ENCODE measurements around the gene ANKS4B. TPM values are rescaled to one million over a fixed set of nuclear protein-coding genes. Genes with fewer than 3 reads are reported as not detected.

The ANKS4B gene
- total RNA-seq, 1 donor from 2014 or later = not detected

- Histone ChIP-seq H3K36me3 (ENCODE audit: control insufficient read depth, insufficient read depth, low read length) (no peaks in the 10 kb centered on the region), H3K27me3 (ENCODE audit: control insufficient read depth, insufficient read depth, low read length) (no peaks in the 10 kb centered on the region), H3K4me3 (ENCODE audit: low read depth, low read length) (no peak overlapping the region)
- no peak for TF ChIP-seq CTCF (IDR thresholded peaks at IDR 0.05; ENCODE audit: insufficient read depth, low read length, poor library complexity, severe bottlenecking)
- DNase-seq (ENCODE audit: low read depth) = no peak
These were observed 5.1 kb upstream of the ANKS4B start for GRCh38 chr16:21228361-21228872.

DNA sequence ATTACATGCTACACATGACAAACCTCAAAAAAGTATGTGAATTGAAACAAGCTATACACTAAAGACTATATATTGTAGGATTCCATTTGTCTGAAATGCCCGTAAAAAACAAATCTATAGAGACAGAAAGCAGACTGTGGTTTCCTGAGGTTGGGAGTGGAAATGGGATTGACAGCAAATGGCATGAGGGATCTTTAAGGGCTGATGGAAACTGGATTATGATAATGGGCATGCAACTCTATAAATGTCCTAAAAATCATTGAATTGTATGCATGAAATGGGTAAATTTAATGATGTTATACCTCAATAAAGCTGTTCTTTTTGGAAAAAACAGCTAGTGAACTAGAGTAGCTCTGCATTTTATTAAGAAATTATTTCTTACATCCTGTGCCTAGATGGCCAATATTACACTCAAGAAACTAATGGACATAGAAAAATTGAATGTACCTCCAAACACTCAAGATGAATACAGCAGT is 416 bp upstream of the ANKS4B start:
- no peak for TF ChIP-seq CTCF (IDR thresholded peaks at IDR 0.05; ENCODE audit: insufficient read depth, low read length, poor library complexity, severe bottlenecking)
- no peaks in the 10 kb centered on the region for H3K27me3 ChIP-seq (ENCODE audit: control insufficient read depth, insufficient read depth, low read length)
- DNase-seq (ENCODE audit: low read depth) = no peak
- H3K4me3 ChIP-seq (ENCODE audit: low read depth, low read length) = no peak overlapping the region
- H3K36me3 ChIP-seq (ENCODE audit: control insufficient read depth, insufficient read depth, low read length) = no peaks in the 10 kb centered on the region

DNA sequence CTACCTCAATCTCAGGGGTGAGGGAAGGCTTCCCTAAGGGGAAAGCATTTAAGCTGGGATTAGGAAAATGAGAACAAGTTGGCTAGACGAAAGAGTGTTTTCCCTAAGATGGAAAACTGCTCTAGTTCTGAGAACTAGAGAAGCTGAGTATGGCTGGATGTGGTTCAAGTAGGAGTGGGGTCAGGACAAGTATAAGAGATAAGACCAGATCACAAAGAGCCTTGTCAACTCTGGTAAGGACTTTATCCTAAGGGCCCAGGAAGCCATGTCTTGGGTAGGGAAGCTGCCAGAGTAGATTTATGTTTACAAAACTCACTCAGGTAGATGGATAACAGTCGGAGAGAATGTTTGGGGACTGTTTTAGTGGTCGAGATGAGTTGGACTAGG is 1.7 kb downstream of the ANKS4B start:
- no peak for TF ChIP-seq CTCF (IDR thresholded peaks at IDR 0.05; ENCODE audit: insufficient read depth, low read length, poor library complexity, severe bottlenecking)
- Histone ChIP-seq H3K27me3 (ENCODE audit: control insufficient read depth, insufficient read depth, low read length) (no peaks in the 10 kb centered on the region), H3K36me3 (ENCODE audit: control insufficient read depth, insufficient read depth, low read length) (no peaks in the 10 kb centered on the region), H3K4me3 (ENCODE audit: low read depth, low read length) (no peak overlapping the region)
- DNase-seq (ENCODE audit: low read depth) = no peak

GRCh38 chr16:21236831-21237230 is 3.3 kb downstream of the ANKS4B start:
- DNase-seq (ENCODE audit: low read depth) = no peak
- H3K36me3 ChIP-seq (ENCODE audit: control insufficient read depth, insufficient read depth, low read length) = no peaks in the 10 kb centered on the region
- H3K27me3 ChIP-seq (ENCODE audit: control insufficient read depth, insufficient read depth, low read length) = no peaks in the 10 kb centered on the region
- TF ChIP-seq CTCF (IDR thresholded peaks at IDR 0.05; ENCODE audit: insufficient read depth, low read length, poor library complexity, severe bottlenecking) = no peak
- H3K4me3 ChIP-seq (ENCODE audit: low read depth, low read length) = no peak overlapping the region

GRCh38 chr16:21239646-21240045 is 6.1 kb downstream of the ANKS4B start:
- no peak overlapping the region for H3K4me3 ChIP-seq (ENCODE audit: low read depth, low read length)

More at GRCh38 chr16:21239646-21240045, 6.1 kb downstream of the ANKS4B start:
- DNase-seq (ENCODE audit: low read depth) = no peak
- no peak for TF ChIP-seq CTCF (IDR thresholded peaks at IDR 0.05; ENCODE audit: insufficient read depth, low read length, poor library complexity, severe bottlenecking)
- Histone ChIP-seq H3K36me3 (ENCODE audit: control insufficient read depth, insufficient read depth, low read length) (no peaks in the 10 kb centered on the region), H3K27me3 (ENCODE audit: control insufficient read depth, insufficient read depth, low read length) (no peaks in the 10 kb centered on the region)

Measured in kidney epithelial cell (primary cell).